Thyroid gland (tissue), 4 donors: ENCODE measurements around the gene RHBDF1. TPM values are rescaled to one million over a fixed set of nuclear protein-coding genes. Genes with fewer than 3 reads are reported as not detected.

Experiments
- DNase-seq, 2 donors: peaks; one replicate each; pipeline ENCODE4 v3.0.0-alpha.2; 2019
- H3K27ac ChIP-seq, 3 donors: fragments of 200-600 bp; sonication (generic); 1 replicate in 2 of 3; 2 replicates in 1 of 3; pipeline ENCODE4 v1.5.1; 2016 to 2019; ENCODE audit warnings: mild to moderate bottlenecking in 1 of 3, moderate library complexity in 1 of 3
- H3K27me3 ChIP-seq: fragments of 200-600 bp; sonication (generic); one replicate; pipeline ENCODE4 v1.5.1; 2019
- H3K36me3 ChIP-seq, 2 donors: fragments of 200-600 bp; sonication (generic); one replicate each; pipeline ENCODE4 v1.5.1; 2016 to 2019
- H3K4me1 ChIP-seq, 2 donors: fragments of 200-600 bp; sonication (generic); one replicate each; pipeline ENCODE4 v1.5.1; 2017 to 2019
- H3K4me3 ChIP-seq, 3 donors: fragments of 200-600 bp; sonication (generic); replicated peaks in 1 of 3; 1 replicate in 2 of 3; 2 replicates in 1 of 3; pipeline ENCODE4 v1.5.1; 2016; ENCODE audit warnings: mild to moderate bottlenecking in 1 of 3
- H3K9me3 ChIP-seq: fragments of 200-600 bp; sonication (generic); one replicate; pipeline ENCODE4 v1.5.1; 2017
- POLR2A ChIP-seq, 2 donors: fragments of 450-650 bp; IDR thresholded peaks; one replicate each; pipeline ENCODE4 v1.6.1; 2017; ENCODE audit warnings: antibody characterized with exemption in 2 of 2, mild to moderate bottlenecking in 2 of 2, moderate library complexity in 1 of 2
- WGBS, 2 donors: methylation state at CpG; one replicate each; pipeline ENCODE4 v1.1.5; 2017; 5-methylcytosine and 5-hydroxymethylcytosine counted together
- intact Hi-C: fragments of 100-400 bp; cut with DNase I; formaldehyde crosslinking; loops from one replicate; pipeline ENCODE4 v1.15.1; 2023
- total RNA-seq, 4 donors: library from RNA; depleted of rRNA; stranded (reverse); fragments of >200 nt; gene quantifications; one replicate each; pipeline ENCODE4 v1.2.3, GENCODE V29; 2016
- TF ChIP-seq, protein P1 (sequence below), 6 experiments: fragments of 200-600 bp in 3 of 6; fragments of 450-650 bp in 3 of 6; sonication (generic) in 3 of 6; IDR thresholded peaks; one replicate each; pipeline ENCODE4 v1.5.1; 2016 to 2019; ENCODE audit warnings: antibody characterized with exemption in 6 of 6, mild to moderate bottlenecking in 2 of 6, inconsistent platforms in 1 of 6, moderate library complexity in 1 of 6

The RHBDF1 gene
- total RNA-seq, 4 donors from 2014 or later, result 20.4 to 35.4 (median 28.4) TPM

DNA sequence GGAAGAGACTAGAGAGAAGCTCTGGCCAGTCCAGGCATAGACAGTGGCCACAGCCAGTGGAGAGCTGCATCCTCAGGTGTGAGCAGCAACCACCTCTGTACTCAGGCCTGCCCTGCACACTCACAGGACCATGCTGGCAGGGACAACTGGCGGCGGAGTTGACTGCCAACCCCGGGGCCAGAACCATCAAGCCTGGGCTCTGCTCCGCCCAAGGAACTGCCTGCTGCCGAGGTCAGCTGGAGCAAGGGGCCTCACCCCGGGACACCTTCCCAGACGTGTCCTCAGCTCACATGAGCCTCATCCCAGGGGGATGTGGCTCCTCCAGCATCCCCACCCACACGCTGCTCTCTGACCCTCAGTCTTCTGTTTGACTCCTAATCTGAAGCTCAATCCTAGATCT, 3.2 kb downstream of the RHBDF1 start:
- Histone ChIP-seq H3K27me3 (no peaks in the 10 kb centered on the region), H3K4me1 (peaks cover 42 to 70% of the 10 kb centered on the region in 2 donors), H3K36me3 (no peaks in the 10 kb centered on the region), H3K4me3 (no peak overlapping the region), H3K9me3 (no peaks in the 10 kb centered on the region), H3K27ac (no peak overlapping the region)
- 81 to 88% methylated on average over 6 to 8 of the region's 8 CpGs for WGBS, 2 donors
- no peak for DNase-seq
- intact Hi-C loops, result no loop called here
- TF ChIP-seq, protein P1, sequence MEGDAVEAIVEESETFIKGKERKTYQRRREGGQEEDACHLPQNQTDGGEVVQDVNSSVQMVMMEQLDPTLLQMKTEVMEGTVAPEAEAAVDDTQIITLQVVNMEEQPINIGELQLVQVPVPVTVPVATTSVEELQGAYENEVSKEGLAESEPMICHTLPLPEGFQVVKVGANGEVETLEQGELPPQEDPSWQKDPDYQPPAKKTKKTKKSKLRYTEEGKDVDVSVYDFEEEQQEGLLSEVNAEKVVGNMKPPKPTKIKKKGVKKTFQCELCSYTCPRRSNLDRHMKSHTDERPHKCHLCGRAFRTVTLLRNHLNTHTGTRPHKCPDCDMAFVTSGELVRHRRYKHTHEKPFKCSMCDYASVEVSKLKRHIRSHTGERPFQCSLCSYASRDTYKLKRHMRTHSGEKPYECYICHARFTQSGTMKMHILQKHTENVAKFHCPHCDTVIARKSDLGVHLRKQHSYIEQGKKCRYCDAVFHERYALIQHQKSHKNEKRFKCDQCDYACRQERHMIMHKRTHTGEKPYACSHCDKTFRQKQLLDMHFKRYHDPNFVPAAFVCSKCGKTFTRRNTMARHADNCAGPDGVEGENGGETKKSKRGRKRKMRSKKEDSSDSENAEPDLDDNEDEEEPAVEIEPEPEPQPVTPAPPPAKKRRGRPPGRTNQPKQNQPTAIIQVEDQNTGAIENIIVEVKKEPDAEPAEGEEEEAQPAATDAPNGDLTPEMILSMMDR (IDR thresholded peaks at IDR 0.05), result no peak
- no peak for TF ChIP-seq POLR2A (IDR thresholded peaks at IDR 0.05)

DNA sequence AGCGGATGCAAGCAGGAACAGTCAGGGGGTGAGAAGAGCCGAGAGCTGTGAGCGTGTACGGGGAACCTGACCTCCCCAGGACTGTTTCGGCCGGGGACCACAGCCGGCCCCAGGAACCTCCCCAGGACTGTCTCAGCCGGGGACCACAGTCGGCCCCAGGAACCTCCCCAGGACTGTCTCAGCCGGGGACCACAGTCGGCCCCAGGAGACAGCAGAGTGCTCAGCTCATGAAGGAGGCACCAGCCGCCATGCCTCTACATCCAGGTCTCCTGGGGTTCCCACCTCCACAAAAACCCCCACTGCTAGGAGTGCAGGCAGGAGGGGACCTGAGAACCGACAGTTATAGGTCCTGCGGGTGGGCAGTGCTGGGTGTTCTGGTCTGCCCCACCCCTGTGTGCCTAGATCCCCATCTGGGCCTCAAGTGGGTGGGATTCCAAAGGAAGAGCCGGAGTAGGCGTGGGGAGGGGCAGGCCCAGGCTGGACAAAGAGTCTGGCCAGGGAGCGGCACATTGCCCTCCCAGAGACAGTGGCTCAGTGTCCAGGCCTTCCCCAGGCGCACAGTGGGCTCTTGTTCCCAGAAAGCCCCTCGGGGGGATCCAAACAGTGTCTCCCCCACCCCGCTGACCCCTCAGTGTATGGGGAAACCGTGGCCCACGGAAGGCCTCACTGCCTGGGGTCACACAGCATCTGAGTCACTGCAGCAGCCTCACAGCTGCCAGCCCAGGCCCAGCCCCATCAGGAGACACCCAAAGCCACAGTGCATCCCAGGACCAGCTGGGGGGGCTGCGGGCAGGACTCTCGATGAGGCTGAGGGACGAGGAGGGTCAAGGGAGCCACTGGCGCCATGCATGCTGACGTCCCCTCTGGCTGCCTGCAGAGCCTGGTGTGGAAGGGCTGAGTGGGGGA, 4.3 kb downstream of the RHBDF1 start:
- H3K9me3 ChIP-seq, result no peaks in the 10 kb centered on the region
- H3K27ac ChIP-seq, result peak overlapping the region in 2 of 3 donors; percentile 18 to 41
- DNase-seq, result no peak
- peaks cover 38 to 63% of the 10 kb centered on the region in 2 donors for H3K4me1 ChIP-seq
- H3K4me3 ChIP-seq, result no peak overlapping the region
- intact Hi-C loops, result no loop called here
- peaks cover 0 to 4% of the 10 kb centered on the region in 2 donors for H3K36me3 ChIP-seq
- TF ChIP-seq, protein P1 (IDR thresholded peaks at IDR 0.05), result no peak
- TF ChIP-seq POLR2A (IDR thresholded peaks at IDR 0.05), result no peak
- 85 to 93% methylated on average over 5 to 12 of the region's 27 CpGs for WGBS, 2 donors
- no peaks in the 10 kb centered on the region for H3K27me3 ChIP-seq

- intact Hi-C loops, result no loop called here
- TF ChIP-seq, protein P1 (IDR thresholded peaks at IDR 0.05), result no peak
- TF ChIP-seq POLR2A (IDR thresholded peaks at IDR 0.05), result no peak
- Histone ChIP-seq H3K4me1 (peaks cover 32 to 56% of the 10 kb centered on the region in 2 donors), H3K27ac (peak overlapping the region; percentile 14 to 41 (median 18)), H3K4me3 (no peak overlapping the region), H3K9me3 (no peaks in the 10 kb centered on the region), H3K36me3 (peaks cover 4 to 6% of the 10 kb centered on the region in 2 donors), H3K27me3 (no peaks in the 10 kb centered on the region)
- 39 to 50% methylated on average over 5 to 6 of the region's 10 CpGs for WGBS, 2 donors
- DNase-seq, result peak; percentile 91 to 94
Observed at GRCh38 chr16:67183-67791, 5.1 kb downstream of the RHBDF1 start.

DNA sequence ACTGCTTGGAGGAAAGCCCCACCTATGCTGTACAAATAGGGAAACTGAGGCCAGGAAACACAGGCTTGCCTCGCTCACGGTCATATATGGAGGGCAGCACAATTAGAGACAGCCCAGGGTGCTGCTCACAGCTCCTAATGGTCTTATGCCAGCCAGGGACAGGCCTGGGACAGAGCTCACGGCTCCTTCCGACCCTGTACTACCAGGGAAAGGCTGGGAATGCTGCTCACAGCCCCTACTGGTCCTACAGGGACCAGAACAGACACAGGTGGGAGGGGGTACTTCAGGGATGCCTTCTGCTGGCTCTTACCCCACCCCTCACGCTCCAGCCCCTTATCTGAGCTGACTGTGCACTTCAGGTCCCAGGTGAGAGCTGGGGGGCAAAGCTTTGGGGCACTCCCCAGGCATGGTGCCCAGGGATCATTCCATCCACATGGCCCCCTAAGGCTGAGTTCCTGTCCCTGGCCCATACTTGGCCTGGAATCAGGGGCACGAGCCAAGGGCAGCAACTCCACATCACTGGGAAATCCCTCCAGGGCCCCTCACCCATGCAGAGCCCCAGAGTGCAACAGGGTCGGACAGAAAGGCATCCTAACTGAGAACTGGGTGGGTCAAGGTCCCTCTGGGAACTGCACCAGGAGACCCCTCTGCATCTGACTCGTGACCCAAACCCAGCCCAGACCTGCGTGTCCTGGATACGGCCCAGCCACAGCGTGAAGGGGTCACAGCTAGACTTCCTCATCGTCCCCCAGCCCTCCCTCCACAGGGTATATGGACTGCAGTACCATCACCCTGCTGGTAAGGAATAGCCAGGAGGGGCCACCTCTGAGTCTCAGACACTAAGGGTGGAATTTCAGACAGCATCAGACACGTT, 5.9 kb downstream of the RHBDF1 start:
- DNase-seq, result no peak
- Histone ChIP-seq H3K27ac (peak overlapping the region in 1 of 3 donors; percentile 14), H3K36me3 (peaks cover 10 to 13% of the 10 kb centered on the region in 2 donors), H3K4me1 (peaks cover 30 to 53% of the 10 kb centered on the region in 2 donors), H3K4me3 (no peak overlapping the region), H3K27me3 (no peaks in the 10 kb centered on the region), H3K9me3 (no peaks in the 10 kb centered on the region)
- intact Hi-C loops, result no loop called here
- 91 to 94% methylated on average over 5 to 6 of the region's 13 CpGs for WGBS, 2 donors
- no peak for TF ChIP-seq POLR2A (IDR thresholded peaks at IDR 0.05)
- TF ChIP-seq, protein P1 (IDR thresholded peaks at IDR 0.05), result no peak
